ENCODE data around the gene CNRIP1.

The CNRIP1 gene

DNA sequence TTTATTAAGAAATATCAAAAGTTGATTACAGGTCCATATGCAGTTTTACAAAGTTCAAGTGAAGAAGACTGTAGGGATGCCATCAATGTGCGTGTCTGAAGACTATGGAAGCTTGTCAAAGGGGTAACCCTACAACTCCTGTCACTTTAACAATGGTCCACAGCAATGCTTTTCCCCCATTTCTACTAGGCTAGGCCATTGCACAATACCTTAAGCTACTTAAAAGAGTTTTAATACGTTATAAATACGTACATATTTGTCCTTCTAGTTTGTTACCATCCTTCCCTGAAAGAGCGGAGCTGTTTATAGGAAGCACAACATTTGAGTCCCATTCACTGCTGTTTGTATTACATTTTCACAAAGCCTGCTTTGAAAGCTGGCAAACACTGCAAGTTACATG lies 26.7 kb downstream of the CNRIP1 start:
- no peak for DNase-seq (ENCODE audit: low read depth in 1 of 2, low spot score in 1 of 2)

DNA sequence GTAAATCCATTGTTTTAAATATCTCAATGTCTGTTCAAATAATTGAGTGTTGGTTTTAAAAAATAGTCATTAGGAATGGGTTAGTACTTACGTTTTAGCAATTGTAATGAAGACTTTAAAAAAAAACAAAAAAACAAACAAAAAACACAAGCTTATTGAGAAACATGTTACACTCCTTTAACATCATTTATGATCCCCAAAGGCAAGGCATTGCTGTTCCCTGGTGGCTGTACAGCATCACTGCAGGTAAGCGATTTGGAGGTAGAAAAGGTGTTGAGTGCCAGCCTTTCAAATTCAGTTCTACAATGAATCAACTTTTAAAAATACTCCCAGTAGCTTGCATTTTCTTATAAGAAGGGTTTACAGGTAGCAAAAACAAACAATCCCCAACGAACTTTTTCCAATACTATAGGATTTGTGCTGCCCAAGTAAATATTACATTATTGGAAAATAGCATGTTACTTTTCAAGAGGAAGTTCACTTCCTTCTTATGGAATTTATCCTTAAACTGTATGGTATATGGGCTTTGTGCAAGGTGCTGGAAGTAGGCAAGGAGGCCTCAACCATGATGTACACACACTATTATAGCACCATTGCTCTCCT lies 27.5 kb downstream of the CNRIP1 start:
- no peak for DNase-seq (ENCODE audit: low read depth in 1 of 2, low spot score in 1 of 2)

DNA sequence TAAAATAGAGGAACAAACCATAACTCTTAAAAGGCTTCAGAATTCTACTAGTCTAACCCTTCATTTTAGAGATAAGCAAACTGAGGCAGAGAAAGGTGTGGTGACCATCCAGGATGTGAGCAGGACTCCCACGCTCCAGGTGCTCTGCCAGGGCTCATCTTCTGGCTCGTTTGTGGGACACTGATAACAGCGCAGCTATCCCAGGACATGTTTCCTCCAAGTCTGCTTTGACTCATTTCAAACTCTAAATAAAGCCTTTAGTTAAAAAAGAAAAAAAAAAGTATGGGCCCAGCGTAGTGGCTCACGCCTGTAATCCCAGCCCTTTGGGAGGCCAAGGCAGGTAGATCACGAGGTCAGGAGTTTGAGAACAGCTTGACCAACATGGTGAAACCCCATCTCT lies 28.4 kb downstream of the CNRIP1 start:
- no peak for DNase-seq (ENCODE audit: low read depth in 1 of 2, low spot score in 1 of 2)

DNA sequence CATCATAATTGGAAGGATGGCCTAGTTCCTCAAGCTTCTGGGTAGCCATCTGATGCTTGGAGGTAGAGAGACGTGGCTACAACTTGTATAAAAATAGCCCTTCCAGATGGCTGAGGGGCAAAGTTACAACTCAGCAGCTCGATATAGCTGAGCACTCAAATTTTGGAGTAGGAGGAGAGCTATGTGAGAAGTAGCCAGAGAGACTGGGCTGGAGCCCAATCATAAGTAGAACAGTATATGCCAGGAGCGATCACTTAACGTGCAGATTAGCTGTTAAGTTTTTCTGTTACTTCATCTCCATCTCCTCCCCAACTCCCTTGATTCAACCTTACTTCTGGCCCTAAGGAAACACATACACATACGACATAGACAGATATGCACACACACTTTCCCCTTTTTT lies 28.8 kb downstream of the CNRIP1 start:
- DNase-seq (ENCODE audit: low read depth in 1 of 2, low spot score in 1 of 2): no peak

DNA sequence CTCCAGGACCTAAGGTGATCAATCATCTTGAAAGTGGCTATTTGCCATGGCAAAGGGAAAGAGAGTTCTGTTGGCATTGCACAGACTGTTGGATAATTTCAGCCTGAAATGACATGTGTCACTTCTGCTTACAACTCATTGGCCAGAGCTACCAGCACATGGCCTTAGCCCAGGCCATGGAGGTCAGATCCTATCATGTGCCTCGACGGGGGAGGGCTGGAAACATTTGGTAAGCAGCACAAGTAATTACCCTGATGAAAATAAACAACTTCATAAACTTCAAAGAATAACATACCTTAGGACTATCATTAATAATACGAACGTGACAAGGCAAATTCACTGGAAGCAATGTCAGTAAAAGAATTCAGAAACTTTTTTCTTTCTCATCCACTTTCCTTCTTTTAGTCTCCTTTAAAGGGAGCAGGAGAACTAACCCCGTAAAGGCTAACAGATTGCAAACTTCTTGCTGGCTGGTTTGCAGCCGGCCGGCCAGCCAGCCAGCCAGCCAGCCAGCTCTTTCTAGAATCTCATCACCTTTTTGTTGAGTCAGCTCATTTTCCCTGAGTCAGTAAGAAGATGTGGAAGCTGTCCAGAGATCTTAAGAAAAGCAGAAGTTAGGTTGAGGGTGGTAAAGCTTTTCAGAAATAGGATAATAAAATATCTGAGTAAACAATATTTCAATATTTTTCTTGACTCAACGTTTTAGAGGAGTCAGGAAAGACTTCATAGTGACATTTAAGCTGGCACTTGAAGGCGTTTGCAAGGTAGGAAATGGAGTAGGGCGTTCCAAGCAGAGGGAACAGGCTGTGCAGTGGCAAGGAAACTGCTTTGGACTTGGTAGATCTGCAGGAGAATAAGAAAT lies 31.9 kb downstream of the CNRIP1 start:
- no peak for DNase-seq (ENCODE audit: low read depth in 1 of 2, low spot score in 1 of 2)

DNA sequence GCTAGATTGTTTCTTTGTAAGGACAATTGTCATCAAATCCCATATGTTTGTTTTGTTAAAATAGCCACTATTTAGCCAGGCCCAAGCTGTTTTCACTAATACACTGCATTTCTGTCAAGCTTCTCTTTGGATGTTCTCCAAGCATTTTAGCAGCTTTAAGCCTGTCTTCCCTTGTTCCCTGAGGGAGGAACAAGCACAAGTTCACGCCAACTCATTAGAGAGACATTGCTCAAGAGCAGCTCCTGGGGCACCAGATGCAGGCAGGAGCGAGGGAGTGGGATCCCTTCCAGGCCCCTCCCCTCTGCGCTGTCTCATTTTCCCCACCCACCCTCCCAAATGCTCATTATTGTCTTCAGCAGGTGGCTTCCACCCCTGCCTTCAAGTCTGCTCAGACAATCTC lies 34.9 kb downstream of the CNRIP1 start:
- DNase-seq (ENCODE audit: low read depth in 1 of 2, low spot score in 1 of 2): no peak

DNA sequence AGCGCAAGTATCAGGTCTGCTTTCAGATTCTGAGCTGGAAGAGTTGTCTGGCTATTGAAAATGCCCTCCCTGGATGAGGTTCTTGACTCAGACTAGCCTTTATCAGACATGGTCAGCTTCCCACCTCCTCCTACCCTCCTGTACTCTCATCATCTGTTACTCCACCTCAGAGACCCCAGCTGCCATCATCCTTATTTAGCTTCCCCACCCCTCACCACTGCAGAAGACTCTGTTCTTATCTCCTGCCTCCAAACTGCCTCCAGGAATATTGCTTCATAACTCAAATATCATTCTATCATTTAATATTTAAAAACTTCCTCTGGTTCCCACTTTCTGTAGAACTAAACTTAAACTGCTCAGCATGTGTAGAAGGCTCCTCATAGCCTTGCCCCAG lies 36.3 kb downstream of the CNRIP1 start:
- DNase-seq (ENCODE audit: low read depth in 1 of 2, low spot score in 1 of 2): no peak

DNA sequence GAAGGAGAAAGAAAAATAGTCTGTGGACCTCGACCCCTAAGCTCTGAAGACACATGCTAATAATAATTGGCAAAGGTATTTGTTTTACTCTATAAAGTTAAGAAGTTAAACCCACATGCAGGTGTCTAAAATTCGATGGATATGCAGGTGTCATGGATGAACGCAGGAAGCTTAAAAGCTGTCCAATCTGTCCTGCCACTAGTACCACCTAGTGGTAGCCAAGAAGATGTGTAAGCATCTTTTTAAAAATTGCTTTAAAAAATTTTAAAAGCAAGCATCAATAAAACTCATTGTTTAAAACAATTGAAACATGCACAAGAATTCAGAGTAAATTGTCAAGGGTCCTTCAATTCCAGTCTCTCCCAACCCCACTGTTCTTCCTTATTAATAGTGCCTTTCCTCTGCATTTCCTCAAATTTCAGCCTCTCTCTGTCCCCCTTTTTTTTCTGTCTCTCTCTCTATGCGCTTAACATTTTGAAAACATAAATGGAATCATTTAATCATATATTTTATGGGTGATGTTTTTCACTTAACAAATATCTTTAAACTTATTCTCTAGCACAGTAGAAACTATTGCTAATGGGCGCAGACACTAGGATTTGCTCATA lies 36.8 kb downstream of the CNRIP1 start:
- peak in 1 of 2 donors; percentile 7 for DNase-seq (ENCODE audit: low read depth in 1 of 2, low spot score in 1 of 2)

DNA sequence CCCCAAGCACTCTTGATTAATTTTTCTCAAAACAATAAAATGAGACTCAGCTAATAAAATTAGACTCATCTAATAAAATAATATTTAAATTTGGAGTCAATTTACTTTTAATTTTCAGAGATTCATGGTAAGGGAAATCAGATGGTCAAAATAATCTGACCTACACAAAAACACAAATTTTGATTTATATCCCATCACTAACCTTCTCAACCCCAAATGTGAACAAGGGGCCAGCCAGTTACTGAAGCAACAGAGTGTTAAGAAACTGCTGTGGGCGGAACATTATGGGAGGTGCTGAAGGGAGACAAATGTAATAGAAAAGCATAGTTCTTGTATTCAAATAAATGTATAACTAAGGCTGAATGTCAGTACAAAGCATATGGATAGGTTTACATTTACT lies 39.0 kb downstream of the CNRIP1 start:
- DNase-seq (ENCODE audit: low read depth in 1 of 2, low spot score in 1 of 2): no peak

DNA sequence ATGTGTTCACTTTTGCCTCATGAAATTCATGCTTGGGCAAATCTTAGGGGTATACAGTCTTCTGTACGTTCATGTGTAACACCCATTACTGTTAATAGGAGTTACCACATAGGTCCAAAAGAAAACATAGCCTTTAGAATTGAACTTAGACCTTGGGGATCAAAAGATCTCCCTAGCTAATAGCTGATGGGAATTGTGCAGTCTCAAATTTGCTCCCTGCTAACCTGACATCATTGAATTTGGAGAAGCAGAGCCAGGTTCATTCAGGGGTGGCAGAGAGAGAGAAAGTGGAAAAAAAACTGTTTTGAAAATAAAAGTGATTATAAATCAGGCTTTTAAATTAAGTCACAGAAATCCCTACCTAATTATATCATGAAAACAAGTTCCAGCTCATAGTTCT lies 39.4 kb downstream of the CNRIP1 start:
- no peak for DNase-seq (ENCODE audit: low read depth in 1 of 2, low spot score in 1 of 2)

DNA sequence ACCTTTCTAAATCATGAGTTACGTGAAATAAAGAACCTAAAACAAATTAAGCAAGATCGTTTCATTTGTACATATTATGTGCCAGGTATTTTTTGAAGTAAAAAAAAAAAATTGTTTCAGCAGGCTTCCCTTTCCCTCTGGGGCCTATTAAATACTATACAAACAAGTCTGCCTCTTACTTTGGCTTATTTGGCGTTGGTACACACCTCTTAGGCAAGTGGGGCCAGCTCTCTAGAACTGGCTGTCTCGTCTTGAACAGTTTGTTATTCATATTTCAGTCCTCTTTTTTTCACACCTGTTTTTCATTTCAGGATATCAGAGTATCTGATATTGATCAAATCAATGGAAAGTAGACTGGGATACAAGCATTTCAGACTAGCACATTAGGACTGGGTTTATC lies 40.1 kb downstream of the CNRIP1 start:
- DNase-seq (ENCODE audit: low read depth in 1 of 2, low spot score in 1 of 2): no peak

DNA sequence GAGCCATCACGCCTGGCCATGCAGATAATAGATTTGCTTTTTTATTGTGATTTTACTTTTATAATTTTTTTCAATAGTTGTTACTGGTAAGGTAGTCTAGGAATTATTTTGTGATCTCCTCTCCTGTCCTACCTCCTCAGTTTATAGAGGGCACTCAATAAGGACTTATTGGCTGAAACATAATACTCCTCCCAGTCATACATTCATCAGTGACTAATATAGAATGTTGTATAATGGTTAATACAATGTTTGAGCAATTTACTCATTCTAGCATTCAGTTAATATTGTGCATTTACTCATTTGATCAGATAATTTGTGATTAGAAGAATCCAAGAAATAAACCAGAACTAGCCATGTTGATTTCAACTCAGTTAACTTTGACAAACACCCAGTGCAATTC lies 41.6 kb downstream of the CNRIP1 start:
- no peak for DNase-seq (ENCODE audit: low read depth in 1 of 2, low spot score in 1 of 2)

DNA sequence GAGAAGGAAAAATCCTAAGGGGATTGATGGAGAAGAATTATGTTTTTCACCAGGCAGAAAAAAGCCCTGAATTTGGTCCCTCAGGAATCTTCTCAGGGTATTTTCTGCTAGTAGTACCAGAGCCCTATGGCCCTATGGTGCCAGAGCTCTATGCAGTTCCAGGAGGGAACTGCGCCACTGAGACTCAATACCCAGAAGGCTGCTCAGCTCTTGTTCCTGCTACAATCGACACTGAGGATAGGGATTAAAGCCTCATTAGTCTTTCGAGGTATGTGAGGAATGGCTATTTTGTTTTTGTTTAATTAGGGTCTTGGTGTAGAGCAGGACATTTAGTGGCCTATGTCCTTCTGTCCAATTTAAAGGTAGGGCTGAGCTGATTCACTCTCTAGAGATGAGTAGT lies 45.7 kb downstream of the CNRIP1 start:
- DNase-seq (ENCODE audit: low read depth in 1 of 2, low spot score in 1 of 2): no peak

DNA sequence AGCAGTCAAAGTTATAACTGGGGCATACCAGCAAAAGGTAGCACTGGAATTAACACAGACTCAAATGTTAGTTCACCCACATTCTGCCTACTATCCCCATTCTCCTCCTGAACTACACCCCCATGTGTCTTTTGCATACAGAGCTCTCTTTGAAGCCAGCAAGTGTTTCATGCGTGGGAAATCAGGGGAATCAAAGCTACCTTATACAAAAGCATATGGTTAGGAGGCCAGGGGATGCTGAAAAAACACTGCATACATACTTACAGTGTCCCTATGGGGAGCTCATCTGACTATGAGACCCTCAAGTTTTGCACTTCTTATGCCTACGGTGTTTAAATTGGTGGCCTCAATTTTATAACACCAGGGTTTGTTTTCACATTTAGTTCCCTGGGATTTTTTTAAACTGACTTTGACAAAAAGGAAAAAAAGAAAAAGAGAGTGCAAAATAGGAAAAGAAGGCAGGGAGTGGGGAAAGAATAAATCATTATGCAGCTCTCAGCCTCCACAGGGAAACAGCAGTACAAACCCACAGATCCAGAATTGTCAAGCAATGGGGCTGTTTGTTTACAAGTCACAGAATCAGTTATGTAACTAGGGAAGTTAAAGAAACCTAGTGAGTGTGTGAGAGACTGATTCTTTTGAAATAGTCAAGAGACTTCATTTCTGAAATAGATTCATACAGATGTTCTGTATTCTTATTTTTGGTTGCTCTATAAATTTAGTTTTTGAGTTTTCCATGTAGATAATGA lies 47.3 kb downstream of the CNRIP1 start:
- DNase-seq (ENCODE audit: low read depth in 1 of 2, low spot score in 1 of 2): no peak

DNA sequence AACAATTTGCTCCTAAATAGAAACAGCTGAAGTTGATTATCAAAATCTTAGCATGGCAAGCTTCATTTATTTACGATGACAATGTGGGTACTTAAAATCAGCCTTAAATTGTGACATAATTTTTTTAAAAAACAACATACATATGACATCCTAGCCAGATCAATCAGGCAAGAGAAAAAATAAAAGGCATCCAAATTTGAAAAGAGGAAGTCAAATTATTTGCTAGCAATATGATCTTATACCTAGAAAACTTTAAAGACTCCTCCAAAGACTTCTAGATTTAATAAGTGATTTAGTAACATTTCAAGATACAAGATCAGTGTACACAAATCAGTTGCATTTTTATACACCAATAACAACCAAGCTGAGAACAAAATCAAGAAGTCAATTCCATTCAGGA lies 53.1 kb downstream of the CNRIP1 start:
- DNase-seq (ENCODE audit: low read depth in 1 of 2, low spot score in 1 of 2): no peak

DNA sequence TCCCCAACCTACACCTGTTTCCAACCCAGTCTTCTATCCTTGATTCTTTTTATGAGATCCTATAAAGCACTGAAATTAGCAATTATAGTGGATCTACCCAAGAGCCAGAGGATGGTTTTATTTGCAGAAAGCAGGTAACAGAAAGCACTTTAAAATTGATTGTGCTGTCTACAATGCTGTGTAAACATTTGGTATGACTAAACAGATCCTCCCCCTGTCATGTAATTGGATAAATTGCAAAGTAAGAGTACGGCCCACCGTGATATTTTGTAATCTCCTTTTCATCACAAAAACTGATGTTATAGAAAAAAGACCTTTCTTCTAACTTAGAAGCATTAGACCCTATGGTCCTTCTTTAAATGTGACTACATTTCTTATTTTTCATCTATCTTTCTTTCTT lies 56.1 kb downstream of the CNRIP1 start:
- no peak for DNase-seq (ENCODE audit: low read depth in 1 of 2, low spot score in 1 of 2)

DNA sequence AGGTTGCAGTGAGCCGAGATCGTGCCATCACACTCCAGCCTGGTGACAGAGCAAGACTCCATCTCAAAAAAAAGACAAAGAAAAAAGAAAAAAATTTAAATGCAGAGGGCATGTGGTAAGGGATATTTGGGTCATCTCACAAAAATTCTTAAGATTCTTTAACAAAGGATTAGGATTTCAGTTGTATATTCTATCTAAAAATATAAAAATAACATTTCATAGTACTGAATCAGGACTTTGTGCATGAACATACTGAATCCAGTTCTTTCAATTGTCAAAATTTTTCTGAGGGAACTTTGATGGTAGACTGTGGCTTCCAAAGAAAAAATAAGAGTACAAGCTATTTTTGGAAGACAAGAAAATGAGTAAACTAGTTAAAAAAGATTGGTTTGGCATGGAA lies 60.9 kb downstream of the CNRIP1 start:
- DNase-seq (ENCODE audit: low read depth in 1 of 2, low spot score in 1 of 2): no peak

DNA sequence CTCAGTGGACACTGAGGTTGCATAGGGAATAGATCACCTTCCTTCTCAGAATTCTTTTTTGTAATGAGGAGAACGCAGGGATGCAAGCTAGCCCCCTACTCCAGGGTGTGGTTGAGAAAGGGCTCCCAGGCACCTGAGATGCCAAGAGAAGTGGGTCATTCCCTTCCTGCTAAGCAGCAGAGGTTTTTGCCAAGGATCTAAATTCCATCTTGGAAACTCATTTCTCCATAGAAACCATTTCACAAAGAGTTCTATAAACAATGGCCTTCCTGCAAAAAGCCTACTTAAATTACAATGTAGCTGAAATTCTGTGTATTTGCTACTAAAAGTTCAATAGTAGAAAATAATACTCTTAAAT lies 63.7 kb downstream of the CNRIP1 start:
- DNase-seq (ENCODE audit: low read depth in 1 of 2, low spot score in 1 of 2): no peak

DNA sequence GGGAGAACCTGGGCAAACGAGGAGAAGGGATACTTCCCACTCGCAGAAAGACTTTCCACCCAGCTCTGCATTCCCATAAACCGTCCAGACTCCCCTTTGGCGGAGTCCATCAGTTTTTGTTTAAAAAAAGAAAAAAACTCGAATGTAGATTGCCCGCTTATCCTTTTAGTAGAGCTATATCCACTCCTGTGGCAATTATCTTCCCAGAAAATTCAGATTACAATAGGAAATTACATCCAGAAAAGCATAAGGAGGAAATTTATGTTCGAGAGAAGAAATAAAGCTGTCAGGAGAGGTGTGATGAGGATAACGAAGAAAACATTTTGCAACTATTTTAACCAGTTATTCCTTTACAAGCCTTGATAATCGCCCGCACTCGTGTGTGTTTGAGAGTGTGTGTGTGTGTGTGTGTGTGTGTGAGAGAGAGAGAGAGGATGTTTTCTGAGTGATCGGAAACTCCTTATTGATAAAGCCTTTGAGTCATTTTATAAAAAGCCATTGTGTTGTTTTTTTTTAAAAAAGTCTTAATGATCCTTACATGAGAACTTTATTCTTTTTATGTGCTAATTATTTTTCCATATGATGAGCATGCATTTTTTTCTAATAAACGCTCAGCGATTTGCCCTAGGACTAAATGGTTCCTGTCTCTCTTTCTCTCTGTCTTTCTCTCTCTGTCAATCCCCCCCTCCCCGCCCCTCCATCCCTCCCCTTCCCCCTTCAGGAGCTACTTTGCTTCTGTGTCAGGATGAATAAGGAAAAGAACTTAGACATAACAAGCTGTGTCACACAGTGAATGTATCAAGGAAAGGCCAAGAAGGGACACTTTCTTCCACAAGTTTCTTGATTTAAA lies 66.3 kb downstream of the CNRIP1 start:
- DNase-seq (ENCODE audit: low read depth in 1 of 2, low spot score in 1 of 2): peak in 1 of 2 donors; percentile 14

DNA sequence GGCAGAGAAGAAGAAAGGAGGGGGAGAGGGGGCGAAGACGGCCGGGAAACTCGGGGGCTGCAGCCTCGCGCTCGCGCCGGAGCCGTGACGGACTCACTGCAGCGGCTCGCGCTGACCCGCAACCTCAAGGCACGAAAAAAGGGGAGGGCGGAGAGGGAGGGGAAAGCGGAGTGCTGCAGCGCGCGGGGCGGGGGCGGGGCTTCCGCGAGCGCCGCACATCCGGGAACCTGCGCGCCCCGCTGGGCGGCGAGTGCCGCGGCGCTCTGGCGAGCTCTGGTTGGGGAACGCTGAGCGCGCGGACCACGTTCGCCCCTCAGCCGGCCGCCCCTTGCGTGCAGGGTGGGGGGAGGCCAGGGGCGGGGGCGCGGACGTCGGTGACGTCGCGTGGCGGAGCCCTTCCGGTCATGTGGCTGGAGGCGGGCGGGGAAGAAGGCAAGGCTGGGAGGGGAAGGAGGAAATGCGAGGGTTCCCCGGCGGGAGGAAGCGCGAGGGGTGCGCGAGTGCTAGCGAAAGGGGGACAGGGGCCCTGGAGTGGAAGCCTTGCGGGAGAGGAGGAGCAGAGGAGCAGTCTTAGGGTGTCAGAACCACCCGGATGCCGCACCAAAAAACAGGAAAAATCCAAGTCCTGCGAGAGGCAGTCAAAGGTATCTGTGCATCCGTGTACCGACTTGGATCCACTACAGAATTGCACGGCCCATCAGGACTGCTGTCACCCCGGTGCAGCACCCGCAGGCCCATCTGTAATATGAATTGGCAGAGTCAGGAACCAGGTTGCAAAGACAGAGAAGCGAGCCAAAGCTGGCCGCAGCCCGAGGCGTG lies 67.1 kb downstream of the CNRIP1 start, which contains the start of gene PPP3R1:
Gene PPP3R1, minus strand, starts transcription at position 133 of the 819 bp plus-strand sequence. CDS start 405 bp downstream, outside the sequence.
- DNase-seq (ENCODE audit: low read depth in 1 of 2, low spot score in 1 of 2): peak; percentile 88 to 90
